IPS-18c (cell line): Measurements from ENCODE around the gene SBNO2.

Experiments used
- H3K4me3 ChIP-seq: 2 replicates; pipeline ENCODE4 v1.7.0; 2013; ENCODE audit warnings: low read depth, mild to moderate bottlenecking, low read length, moderate library complexity; ENCODE audit not compliant: insufficient read depth
- H3K9me3 ChIP-seq: one replicate; pipeline ENCODE4 v1.6.1; 2013; ENCODE audit warnings: mild to moderate bottlenecking, low read length, moderate library complexity; ENCODE audit not compliant: control insufficient read depth, insufficient read depth

The SBNO2 gene

DNA sequence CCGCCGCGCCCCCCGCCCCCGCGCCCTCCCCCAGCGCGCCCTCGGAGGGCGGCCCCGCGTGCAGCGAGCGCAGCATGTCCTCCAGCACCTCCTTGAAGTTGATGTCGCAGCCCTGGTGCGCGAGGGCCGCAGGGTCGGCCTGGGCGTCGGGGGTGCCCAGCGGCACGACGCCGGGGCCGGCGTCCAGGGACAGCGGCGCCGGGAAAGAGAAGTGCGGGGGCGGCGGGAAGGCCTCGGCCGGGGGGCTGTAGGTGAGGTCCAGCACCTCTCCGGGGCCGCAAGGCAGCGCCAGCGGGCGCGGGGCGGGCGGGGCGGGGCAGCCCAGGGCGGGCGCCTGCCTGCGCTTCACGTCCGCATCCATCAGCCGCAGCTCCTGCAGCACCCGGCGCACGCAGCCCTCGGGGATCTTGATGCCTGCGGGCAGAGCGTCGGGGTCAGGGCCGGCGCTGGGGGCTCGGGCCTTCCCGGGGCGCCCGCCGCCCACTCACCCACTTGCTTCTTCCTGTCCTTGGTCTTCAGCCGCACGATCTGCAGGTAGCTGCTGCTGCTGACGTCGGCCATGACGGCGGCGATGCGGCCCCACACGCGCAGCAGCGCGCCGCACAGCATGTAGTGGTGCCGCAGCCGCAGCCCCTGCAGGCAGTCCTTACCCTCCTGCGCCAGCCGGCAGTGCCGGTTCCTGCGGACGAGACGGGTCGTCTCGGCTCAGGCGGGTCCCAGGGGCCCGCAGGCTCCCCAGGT is 65.6 kb downstream of the SBNO2 start:
- Histone ChIP-seq H3K9me3 (no peaks in the 10 kb centered on the region), H3K4me3 (no peak overlapping the region)

DNA sequence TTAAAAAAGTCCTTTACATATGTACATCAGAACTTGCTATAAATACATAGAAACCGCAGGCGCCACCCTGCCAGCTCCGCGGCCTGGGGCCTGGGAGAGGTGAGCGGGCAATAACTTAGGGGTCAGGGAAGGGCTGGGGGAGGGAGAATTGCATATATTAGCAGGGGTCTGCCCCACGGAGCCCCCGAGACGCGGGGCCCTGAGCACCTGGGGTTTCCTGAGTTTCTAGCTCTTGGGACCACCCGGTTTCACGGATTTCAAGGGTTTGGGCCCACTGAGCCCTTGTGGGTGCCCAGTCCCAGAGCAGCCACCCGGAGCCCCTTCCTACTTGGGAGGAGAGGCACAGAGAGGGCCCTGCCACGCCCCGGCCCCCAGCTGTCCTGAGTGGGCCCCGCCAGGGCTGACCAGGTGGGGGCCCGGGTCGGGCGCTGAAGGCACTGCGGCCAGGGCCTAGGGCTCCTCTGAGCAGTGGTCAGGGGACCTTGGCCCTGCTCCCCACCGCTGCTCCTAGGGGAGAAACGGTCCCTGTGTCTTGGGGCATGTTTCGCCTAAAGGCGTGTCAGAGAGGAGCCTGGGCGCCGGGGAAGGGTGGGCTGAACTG is 66.3 kb downstream of the SBNO2 start:
- Histone ChIP-seq H3K4me3 (no peak overlapping the region), H3K9me3 (no peaks in the 10 kb centered on the region)

DNA sequence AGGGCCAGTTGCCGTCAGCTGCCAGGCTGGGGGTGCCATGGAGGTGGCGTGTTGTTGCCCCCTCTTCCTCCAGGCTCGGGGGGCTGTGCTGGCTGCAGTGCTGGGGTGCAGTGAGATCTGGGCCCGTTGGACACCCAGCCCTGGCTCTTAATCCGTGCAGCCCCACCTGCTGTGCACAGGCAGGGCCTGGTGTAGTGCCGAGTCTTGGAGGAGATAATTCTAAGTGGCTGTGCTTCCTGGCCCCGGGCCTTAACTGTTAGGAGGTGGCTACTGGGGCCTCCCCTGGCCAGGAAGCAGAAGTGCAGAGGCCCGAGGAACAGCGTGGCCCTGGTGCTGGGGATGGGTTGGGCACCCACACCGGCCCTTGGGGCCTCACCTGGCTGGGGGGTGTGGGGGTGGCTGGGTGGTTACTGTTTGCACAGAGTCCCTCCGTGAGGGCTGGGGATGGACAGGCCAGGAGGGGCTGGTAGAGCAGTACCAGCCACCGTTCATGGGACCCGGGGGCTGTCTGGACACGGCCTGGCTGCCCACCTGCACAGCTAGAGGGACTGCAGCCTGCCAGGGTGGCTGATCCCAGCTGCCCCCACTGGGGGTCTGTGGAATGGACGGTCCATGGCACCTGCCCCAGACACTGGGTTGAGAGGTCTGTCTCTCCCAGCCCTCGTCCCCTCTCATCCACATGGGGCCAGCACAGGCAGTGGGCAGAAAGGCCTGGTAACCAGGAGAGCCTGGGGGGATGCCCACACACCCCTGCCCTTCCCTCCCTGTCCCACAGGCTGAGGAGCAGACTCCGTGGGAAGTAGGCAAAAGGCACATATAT is 67.0 kb downstream of the SBNO2 start:
- H3K4me3 ChIP-seq = no peak overlapping the region
- H3K9me3 ChIP-seq = no peaks in the 10 kb centered on the region

DNA sequence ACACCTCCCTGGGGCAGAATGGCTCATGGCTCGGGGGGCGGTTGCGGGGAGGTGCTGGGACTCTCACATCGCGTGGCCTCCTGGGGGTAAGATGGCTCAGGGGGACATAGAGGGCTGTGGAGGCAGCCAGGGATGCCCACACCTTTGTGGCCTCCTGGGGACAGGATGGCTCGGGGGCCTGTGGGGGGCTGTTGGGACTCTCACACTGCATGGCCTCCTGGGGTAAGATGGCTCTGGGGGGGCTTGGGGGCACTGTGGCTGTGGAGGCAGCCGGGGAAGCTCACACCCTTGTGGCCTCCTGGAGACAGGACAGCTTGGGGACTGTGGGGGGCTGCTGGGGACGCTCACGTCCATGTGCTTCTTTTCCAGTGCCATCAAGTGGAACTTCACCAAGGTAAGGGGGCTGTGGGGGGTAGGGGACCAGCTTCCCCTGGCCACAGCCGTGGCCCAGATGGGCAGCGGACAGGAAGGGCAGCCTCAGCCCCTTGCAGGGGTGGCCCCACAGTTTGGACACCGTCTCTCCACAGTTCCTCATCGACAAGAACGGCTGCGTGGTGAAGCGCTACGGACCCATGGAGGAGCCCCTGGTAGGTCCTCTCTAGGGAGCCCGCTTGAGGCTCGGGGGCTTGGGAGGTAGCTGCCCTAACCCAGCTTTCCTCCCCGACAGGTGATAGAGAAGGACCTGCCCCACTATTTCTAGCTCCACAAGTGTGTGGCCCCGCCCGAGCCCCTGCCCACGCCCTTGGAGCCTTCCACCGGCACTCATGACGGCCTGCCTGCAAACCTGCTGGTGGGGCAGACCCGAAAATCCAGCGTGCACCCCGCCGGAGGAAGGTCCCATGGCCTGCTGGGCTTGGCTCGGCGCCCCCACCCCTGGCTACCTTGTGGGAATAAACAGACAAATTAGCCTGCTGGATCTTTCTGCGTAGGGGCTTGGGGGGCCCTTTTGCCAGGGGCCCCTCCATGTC is 67.9 kb downstream of the SBNO2 start:
- no peak overlapping the region; the same call in 1 of the 2 replicates for H3K4me3 ChIP-seq
- no peaks in the 10 kb centered on the region for H3K9me3 ChIP-seq

DNA sequence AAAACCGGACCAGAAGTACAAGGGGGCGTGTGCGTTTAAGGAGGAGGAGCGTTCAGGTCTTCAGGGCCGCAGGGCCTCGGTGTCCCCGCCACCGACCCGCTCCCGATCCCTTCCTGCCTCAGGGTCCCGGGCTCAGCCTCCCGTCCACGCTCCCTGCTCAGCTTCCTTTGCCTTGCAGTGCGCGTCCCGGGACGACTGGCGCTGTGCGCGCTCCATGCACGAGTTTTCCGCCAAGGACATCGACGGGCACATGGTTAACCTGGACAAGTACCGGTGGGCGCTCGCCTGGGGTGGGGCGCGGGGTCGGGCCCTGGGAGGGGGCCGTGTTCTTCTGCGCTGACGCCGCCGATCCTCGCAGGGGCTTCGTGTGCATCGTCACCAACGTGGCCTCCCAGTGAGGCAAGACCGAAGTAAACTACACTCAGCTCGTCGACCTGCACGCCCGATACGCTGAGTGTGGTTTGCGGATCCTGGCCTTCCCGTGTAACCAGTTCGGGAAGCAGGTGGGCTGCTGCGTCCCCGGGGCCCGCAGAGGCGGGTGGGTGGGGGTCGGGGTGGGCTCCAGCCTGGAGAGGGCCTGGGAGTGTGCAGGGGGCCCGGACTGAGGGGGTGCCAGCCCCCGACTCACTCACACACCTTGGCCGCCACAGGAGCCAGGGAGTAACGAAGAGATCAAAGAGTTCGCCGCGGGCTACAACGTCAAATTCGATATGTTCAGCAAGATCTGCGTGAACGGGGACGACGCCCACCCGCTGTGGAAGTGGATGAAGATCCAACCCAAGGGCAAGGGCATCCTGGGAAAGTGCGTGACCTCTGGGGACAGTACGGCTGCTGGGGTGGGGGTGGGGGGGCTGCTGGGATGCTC is 68.8 kb downstream of the SBNO2 start:
- Histone ChIP-seq H3K9me3 (no peaks in the 10 kb centered on the region), H3K4me3 (peak overlapping the region; percentile 84)

DNA sequence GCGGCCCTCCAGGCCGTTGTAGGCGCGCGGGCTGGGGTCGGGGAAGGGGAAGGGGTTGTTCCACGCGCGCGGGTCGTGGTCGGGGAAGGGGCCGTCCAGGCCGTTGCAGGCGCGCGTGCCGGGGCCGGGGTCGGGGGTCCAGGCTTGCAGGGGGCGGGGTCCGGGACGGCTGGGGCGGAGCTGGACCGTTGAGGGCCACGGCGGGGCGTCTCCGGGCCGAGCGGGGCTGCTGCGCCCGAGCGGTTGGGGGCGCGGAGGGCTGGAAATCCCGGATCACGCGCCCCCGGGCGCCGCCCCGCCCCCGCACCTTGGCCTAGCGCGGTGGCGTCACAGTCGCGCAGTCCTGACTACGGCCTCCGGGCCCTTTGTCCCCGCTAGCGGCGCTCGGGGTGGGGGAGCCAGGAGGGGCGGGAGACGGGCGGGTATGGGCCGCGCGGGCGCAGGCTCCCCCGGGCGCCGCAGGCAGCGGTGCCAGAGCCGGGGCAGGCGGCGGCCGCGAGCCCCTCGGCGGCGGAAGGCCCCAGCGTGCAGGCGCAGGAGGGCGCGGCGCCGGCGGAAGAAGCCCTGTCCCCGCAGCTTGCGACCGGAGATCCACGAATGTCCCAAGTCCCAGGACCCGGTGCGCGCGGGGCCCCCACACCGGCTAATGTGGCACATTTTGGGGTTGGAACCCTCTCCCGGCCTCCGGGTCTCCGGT is 69.6 kb downstream of the SBNO2 start:
- H3K4me3 ChIP-seq = peak overlapping the region; percentile 84
- H3K9me3 ChIP-seq = no peaks in the 10 kb centered on the region

DNA sequence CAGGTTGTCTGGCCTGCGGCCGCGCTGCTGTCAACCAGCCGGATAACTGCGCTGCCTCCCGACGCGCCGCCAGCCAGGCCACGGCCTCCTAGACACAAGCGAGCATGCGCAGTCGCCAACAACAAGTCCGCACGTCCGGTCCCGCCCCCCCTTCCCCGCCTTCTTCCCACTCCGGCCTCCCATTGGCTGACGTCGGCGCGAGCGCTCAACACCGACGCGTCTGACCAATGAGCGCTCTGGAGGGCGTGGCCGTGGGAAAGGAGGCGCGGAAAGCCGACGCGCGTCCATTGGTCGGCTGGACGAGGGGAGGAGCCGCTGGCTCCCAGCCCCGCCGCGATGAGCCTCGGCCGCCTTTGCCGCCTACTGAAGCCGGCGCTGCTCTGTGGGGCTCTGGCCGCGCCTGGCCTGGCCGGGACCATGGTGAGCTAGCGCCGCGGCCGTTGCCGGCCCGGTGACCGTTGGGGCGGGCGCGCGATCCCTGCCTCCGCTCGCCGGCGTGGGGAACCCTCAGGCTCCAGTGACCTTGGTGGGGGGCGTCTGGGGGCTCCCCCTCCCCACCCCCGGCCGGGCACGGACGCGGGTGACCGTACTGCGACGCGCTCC is 70.3 kb downstream of the SBNO2 start, which contains the start of gene GPX4:
TSS of gene GPX4 (plus strand) at position 287 of the 603 bp plus-strand sequence. CDS start at position 337, 50 bp downstream.
- peak within 1 kb of the TSS; percentile 84 for H3K4me3 ChIP-seq
- no peaks in the 10 kb centered on the region for H3K9me3 ChIP-seq

DNA sequence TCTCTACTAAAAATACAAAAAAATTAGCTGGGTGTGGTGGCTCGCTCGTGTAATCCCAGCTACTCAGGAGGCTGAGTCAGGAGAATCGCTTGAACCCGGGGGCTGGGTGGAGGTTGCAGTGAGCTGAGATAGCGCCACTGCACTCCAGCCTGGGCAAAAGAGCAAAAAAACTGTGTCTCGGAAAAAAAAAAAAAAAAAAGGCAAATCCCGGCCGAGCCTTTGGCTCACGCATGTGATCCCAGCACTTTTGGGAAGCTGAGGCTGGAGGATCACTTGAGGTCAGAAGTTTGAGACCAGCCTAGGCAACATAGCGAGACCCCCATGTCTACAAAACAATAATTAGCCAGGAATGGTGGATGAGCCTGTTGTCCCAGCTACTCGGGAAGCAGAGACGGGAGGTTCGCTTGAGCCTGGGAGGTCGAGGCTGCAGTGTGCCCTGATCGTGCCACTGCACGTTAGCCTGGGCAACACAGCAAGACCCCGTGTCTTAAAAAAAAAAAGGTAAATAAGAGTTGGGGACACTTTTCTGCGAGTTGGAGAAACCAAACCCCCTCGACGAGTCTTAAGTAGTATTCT is 70.8 kb downstream of the SBNO2 start:
- Histone ChIP-seq H3K9me3 (no peaks in the 10 kb centered on the region), H3K4me3 (no peak overlapping the region; the same call in 1 of the 2 replicates)

DNA sequence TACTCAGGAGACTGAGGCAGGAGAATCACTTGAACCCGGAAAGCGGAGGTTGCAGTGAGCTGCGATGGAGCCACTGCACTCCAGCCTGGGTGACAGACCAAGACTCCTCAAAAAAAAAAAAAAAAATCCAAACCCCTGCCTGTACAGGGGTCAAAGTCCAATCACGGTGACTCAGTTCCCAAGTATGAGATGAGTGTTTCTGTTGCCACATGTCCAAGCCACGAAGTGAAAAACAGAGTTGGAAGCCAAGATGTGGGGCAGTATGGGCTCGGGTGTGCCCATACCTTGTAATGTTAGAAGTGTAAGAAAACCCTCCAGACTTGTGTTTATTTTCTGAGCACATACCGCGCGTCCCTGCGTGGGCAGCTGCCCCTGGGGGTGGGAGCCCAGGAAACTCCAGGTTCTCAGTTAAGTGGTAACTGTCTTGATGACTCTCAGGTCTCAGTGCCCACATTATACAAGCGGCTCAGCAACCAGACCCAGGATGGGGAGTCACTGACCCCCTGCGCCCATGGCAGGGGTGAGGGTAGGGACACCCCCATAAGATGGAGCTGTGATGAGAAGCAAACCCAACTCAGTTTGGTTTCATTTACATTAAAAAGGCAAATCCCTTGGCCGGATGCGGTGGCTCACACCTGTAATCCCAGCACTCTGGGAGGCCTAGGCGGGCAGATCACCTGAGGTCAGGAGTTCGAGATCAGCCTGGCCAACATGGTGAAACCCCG is 71.5 kb downstream of the SBNO2 start:
- Histone ChIP-seq H3K9me3 (no peaks in the 10 kb centered on the region), H3K4me3 (no peak overlapping the region)

DNA sequence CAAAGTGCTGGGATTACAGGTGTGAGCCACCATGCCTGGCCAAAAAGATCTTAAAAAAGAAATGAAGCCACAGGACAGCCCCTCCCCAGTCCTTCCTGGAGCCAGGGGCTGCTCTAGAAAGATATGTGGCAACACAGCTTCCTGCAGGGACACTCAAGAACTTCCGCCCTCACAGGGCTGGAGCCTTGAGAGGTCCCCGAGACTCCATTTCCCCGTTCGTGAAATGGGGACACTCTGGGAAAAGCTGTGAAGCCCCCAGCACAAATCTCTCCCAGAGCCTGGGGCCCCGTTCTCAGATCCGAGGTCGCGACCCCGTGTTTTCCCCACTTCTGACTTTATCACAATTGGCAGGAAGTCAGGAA is 72.8 kb downstream of the SBNO2 start:
- no peaks in the 10 kb centered on the region for H3K9me3 ChIP-seq
- H3K4me3 ChIP-seq = no peak overlapping the region

DNA sequence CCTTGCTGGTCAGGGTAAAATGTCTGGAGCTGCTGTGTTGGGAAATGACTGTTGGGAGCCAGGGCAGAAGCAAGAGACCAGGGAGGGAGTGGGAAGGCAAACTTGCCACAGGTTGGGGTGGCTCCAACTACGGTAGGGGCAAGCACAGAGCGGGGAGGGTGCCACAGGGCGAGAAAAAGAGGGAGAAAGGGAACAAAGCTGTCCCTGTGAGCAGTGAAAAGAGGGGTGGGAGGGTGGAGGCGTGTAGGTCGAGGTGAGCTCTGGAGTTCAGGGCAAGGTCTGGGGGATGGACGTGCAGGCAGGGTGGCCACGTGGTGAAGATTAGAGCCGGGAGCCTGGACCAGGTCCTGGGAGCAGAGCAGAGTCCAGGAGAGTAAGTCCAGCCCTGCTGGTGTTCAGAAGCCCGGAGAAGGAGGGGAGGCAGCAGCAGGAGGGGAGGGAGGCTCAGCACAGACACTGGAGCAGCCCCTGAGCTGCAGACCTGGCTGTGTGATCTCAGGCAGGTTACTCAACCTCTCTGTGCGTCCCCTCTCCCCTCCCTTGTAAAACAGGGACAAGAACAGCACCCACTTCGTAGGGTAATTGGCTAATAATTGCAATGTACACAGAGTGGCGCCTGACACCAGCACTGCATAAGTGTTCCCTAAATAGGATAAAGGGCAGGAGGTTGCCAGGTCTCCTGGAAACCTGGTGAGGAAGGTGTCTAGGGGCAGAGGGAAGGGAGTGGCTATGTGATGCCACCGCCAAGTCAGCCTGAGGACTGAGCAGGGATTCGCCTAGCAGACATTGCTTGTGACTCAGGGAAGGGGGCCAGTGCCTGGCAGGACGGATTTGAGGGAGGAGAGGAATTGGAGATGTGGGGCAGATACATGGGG is 75.7 kb downstream of the SBNO2 start:
- H3K4me3 ChIP-seq = no peak overlapping the region
- H3K9me3 ChIP-seq = no peaks in the 10 kb centered on the region

DNA sequence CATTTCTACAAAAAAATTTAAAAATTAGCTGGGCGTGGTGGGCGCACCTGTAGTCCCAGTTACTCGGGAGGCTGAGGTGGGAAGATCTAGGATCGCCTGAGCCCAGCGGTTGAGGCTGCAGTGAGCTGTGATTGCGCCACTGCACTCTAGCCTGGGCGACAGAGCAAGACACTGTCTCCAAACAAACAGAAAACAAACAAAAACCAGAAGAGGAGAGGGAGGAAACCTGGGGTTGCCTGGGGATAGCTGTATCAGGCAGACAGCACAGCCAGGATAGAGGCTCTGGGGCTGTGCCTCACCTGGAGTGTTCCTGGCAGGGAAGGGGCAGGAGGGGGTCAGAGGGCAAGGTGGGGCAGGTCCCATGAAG is 76.3 kb downstream of the SBNO2 start:
- no peak overlapping the region for H3K4me3 ChIP-seq
- H3K9me3 ChIP-seq = no peaks in the 10 kb centered on the region

DNA sequence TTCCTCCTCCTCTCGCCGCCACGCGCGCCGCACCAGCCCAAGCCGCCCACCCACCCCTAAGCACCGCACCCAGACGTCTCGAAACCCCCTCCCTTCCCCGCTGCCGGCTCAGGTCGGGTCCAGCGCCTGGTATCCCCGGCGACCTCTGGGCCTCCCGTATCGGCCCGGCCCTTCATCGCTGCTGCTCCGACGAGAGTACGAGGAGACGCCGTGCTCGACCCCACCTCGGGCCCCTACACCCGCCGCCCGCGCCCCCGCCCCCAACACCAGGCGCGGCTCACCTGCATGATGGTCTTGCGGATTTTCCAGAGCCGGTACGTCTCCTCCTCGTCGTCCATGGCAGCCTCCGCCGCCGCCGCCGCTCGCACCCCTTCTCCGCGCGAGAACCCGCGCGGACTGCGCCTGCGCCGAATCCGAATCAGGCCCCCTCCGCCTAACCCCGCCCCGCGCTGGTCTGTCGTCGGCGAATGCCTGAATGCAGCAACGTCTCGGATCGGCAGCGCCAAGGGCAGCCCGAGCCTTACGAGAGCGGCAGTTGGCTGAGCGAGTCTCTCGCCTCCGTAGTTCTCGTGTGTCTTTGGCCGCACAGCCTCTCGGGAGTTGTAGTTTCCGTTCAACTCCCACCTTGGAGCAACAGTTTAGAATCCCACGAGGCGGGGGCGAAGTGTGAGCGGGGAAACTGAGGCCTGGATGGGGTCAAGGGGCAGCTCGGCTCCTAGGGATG is 78.9 kb downstream of the SBNO2 start, which contains the start of gene POLR2E:
TSS of gene POLR2E (minus strand) at position 398 of the 724 bp plus-strand sequence. CDS start at position 338, 60 bp downstream.
- H3K9me3 ChIP-seq = no peaks in the 10 kb centered on the region
- H3K4me3 ChIP-seq = peak within 1 kb of the TSS; percentile 89
